WTC11 (cell line): ENCODE measurements around the gene SKAP2. TPM values are rescaled to one million over a fixed set of nuclear protein-coding genes. Genes with fewer than 3 reads are reported as not detected.

Source experiments
- ATAC-seq: fragments of 200-7000 bp; cut with Tn5 transposase; 2 replicates; pipeline ENCODE4 v1.10.0; 2021; ENCODE audit warnings: mild to moderate bottlenecking, moderate library complexity
- CTCF ChIA-PET: fragments of 300-600 bp; sonication (Branson Sonifier 250); formaldehyde crosslinking; loops from one replicate; lab custom pipeline; 2021; ENCODE audit warnings: antibody characterized with exemption; lab: Charles Lee
- POLR2A ChIA-PET: fragments of 350-600 bp; sonication (Branson Sonifier 250); formaldehyde crosslinking; loops from one replicate; lab custom pipeline; 2021; ENCODE audit warnings: antibody characterized with exemption; lab: Charles Lee
- DNase-seq: peaks from one replicate; pipeline ENCODE4 v3.0.0; 2021; ENCODE audit warnings: low spot score
- H3K27ac Mint-ChIP-seq: 2 replicates; pipeline ENCODE4 v1.8.0; 2021; ENCODE audit warnings: mixed read lengths
- H3K27me3 Mint-ChIP-seq: 2 replicates; pipeline ENCODE4 v1.8.0; 2021; ENCODE audit warnings: low read depth, mild to moderate bottlenecking, moderate library complexity, mixed read lengths
- H3K36me3 Mint-ChIP-seq: 2 replicates; pipeline ENCODE4 v1.8.0; 2021; ENCODE audit warnings: mixed read lengths
- H3K4me1 Mint-ChIP-seq: 2 replicates; pipeline ENCODE4 v1.8.0; 2022; ENCODE audit warnings: mixed read lengths
- H3K4me3 Mint-ChIP-seq: 2 replicates; pipeline ENCODE4 v1.8.0; 2021; ENCODE audit warnings: mild to moderate bottlenecking, moderate library complexity, mixed read lengths
- H3K9me3 Mint-ChIP-seq: 2 replicates; pipeline ENCODE4 v1.8.0; 2021; ENCODE audit warnings: mixed read lengths
- ATF1 ChIP-seq: sonication (generic); formaldehyde crosslinking; IDR thresholded peaks from 2 replicates; pipeline ENCODE4 v1.8.1; 2023; ENCODE audit warnings: mild to moderate bottlenecking, moderate library complexity, missing genetic modification reagents
- ETV6 ChIP-seq: sonication (generic); formaldehyde crosslinking; IDR thresholded peaks from 2 replicates; pipeline ENCODE4 v1.8.1; 2022; ENCODE audit warnings: mild to moderate bottlenecking, missing genetic modification reagents
- GRHL2 ChIP-seq: fragments of 250-450 bp; sonication (Bioruptor Pico); IDR thresholded peaks from 2 replicates; pipeline ENCODE4 v1.8.0; 2022; ENCODE audit warnings: mild to moderate bottlenecking, moderate library complexity; ENCODE audit not compliant: insufficient replicate concordance, severe bottlenecking
- SOX15 ChIP-seq: fragments of 250-450 bp; sonication (Bioruptor Pico); IDR thresholded peaks from 2 replicates; pipeline ENCODE4 v1.9.0; 2021; ENCODE audit warnings: mild to moderate bottlenecking
- SP1 ChIP-seq: sonication (generic); formaldehyde crosslinking; conservative IDR thresholded peaks from 2 replicates; pipeline ENCODE4 v1.8.1; 2022; ENCODE audit warnings: missing genetic modification reagents
- ZNF219 ChIP-seq: sonication (generic); formaldehyde crosslinking; IDR thresholded peaks from 2 replicates; pipeline ENCODE4 v1.8.0; 2023; ENCODE audit warnings: missing genetic modification reagents, mild to moderate bottlenecking, borderline replicate concordance
- total RNA-seq: library from RNA; stranded (reverse); gene quantifications from 3 replicates; pipeline ENCODE4 v1.2.3, GENCODE V29; 2021
- TF ChIP-seq, protein P1 (sequence below): sonication (generic); formaldehyde crosslinking; IDR thresholded peaks from 2 replicates; pipeline ENCODE4 v1.8.0; 2022; ENCODE audit warnings: mild to moderate bottlenecking, missing genetic modification reagents
- TF ChIP-seq, protein P2 (sequence below): sonication (generic); formaldehyde crosslinking; IDR thresholded peaks from 2 replicates; pipeline ENCODE4 v1.8.1; 2023; ENCODE audit warnings: mild to moderate bottlenecking, moderate library complexity, missing genetic modification reagents
- TF ChIP-seq, protein P3 (sequence below): sonication (generic); formaldehyde crosslinking; IDR thresholded peaks from 2 replicates; pipeline ENCODE4 v1.8.1; 2022; ENCODE audit warnings: low read depth, missing genetic modification reagents, borderline replicate concordance
- TF ChIP-seq, protein P4 (sequence below): fragments of 250-450 bp; sonication (Bioruptor Pico); IDR thresholded peaks from 2 replicates; pipeline ENCODE4 v1.9.0; 2021; ENCODE audit warnings: mild to moderate bottlenecking
- TF ChIP-seq, protein P5 (sequence below): sonication (generic); formaldehyde crosslinking; IDR thresholded peaks from 2 replicates; pipeline ENCODE4 v1.8.1; 2022; ENCODE audit warnings: mild to moderate bottlenecking, missing genetic modification reagents, moderate library complexity, borderline replicate concordance
- TF ChIP-seq, protein P6 (sequence below): fragments of 250-450 bp; sonication (Bioruptor Pico); IDR thresholded peaks from 2 replicates; pipeline ENCODE4 v1.9.0; 2021; ENCODE audit warnings: moderate library complexity, mild to moderate bottlenecking, inconsistent platforms, borderline replicate concordance
- TF ChIP-seq, protein P7 (sequence below): fragments of 250-450 bp; sonication (Bioruptor Pico); IDR thresholded peaks from 2 replicates; pipeline ENCODE4 v2.1.2; 2022; ENCODE audit warnings: mild to moderate bottlenecking, moderate library complexity

Gene SKAP2
- total RNA-seq, 1 experiment from 2014 or later, result 2.5 TPM

DNA sequence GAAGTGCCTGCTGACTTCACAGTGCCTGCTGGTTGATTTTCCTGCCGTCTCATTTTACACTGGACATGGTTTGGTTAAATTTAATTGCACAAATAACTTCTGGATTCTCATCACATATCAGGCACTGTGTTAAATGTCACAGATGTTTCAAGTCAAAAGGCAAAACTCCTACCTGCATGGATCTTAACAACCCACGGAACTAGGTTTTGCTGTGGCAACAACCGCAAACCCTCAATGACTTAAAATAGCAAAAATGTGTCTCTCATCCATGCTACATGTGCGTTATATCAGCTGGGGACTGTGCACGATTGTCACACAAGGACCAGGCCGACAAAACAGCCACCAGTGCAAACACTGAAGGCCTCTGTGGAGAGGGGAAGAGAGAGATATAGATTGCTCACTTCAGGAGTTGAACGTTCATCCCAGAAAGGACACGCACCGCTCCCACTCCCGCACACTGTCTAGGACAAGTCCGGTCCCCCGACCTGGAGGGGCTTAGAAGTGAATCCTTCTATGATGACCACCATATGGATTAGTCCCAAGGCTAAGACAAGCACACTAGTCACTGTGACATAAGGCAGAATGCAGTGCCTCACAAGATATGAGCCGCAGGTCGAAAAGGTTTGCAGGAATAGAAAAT is 233.3 kb downstream of the SKAP2 start (continued):
- TF ChIP-seq, protein P1, sequence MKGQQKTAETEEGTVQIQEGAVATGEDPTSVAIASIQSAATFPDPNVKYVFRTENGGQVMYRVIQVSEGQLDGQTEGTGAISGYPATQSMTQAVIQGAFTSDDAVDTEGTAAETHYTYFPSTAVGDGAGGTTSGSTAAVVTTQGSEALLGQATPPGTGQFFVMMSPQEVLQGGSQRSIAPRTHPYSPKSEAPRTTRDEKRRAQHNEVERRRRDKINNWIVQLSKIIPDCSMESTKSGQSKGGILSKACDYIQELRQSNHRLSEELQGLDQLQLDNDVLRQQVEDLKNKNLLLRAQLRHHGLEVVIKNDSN (CRISPR knock-in tag), result no peak
- TF ChIP-seq, protein P2, sequence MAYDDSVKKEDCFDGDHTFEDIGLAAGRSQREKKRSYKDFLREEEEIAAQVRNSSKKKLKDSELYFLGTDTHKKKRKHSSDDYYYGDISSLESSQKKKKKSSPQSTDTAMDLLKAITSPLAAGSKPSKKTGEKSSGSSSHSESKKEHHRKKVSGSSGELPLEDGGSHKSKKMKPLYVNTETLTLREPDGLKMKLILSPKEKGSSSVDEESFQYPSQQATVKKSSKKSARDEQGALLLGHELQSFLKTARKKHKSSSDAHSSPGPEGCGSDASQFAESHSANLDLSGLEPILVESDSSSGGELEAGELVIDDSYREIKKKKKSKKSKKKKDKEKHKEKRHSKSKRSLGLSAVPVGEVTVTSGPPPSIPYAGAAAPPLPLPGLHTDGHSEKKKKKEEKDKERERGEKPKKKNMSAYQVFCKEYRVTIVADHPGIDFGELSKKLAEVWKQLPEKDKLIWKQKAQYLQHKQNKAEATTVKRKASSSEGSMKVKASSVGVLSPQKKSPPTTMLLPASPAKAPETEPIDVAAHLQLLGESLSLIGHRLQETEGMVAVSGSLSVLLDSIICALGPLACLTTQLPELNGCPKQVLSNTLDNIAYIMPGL (CRISPR knock-in tag), result no peak
- TF ChIP-seq SP1 (CRISPR knock-in tag), result no peak
- TF ChIP-seq, all 79 proteins: peak for 0

DNA sequence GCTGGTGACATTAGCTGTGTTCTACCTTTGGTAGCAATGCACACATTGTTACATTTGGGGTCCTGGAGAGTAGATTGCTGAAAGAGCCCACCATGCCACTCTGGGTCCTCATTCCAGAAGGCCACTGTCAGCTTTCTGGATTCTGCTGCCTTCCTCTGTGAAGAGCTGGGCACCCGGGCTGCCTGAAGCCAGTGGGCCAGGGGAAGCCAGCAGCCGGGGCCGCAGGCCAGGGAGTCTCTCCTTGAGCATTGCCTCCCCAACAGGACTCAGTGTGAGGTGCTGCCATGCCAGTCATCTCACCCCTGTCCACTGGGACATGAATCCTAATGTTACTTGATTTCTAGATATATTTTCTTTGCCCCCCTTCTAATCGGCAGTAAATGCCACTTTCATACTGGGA is 234.0 kb downstream of the SKAP2 start:
- no peaks in the 10 kb centered on the region; the same call in 1 of the 2 replicates for H3K27me3 Mint-ChIP-seq
- POLR2A ChIA-PET, result no interaction called here
- no peak for ATAC-seq

DNA sequence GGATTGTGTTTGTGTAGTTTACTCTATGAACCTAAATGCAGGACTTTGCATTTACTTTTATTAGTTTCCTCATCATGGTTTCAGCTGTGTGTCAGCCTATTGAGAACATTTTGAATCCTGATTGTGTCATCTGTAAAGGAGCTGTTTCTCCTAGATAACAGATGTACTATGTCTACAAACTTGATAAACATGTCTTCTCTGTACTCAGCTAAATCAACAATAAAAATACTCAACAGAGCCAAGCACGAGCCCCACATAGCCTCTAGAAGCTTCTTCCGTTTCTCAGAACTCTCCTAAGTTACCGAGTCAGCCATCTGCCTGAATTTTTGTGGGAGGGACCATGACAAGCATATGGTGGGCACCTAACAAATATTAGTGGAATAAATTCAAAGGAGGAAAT is 234.7 kb downstream of the SKAP2 start:
- TF ChIP-seq, protein P3, sequence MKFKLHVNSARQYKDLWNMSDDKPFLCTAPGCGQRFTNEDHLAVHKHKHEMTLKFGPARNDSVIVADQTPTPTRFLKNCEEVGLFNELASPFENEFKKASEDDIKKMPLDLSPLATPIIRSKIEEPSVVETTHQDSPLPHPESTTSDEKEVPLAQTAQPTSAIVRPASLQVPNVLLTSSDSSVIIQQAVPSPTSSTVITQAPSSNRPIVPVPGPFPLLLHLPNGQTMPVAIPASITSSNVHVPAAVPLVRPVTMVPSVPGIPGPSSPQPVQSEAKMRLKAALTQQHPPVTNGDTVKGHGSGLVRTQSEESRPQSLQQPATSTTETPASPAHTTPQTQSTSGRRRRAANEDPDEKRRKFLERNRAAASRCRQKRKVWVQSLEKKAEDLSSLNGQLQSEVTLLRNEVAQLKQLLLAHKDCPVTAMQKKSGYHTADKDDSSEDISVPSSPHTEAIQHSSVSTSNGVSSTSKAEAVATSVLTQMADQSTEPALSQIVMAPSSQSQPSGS (CRISPR knock-in tag), result no peak
- TF ChIP-seq, protein P4, sequence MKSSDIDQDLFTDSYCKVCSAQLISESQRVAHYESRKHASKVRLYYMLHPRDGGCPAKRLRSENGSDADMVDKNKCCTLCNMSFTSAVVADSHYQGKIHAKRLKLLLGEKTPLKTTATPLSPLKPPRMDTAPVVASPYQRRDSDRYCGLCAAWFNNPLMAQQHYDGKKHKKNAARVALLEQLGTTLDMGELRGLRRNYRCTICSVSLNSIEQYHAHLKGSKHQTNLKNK (CRISPR knock-in tag), result no peak
- TF ChIP-seq, protein P5, sequence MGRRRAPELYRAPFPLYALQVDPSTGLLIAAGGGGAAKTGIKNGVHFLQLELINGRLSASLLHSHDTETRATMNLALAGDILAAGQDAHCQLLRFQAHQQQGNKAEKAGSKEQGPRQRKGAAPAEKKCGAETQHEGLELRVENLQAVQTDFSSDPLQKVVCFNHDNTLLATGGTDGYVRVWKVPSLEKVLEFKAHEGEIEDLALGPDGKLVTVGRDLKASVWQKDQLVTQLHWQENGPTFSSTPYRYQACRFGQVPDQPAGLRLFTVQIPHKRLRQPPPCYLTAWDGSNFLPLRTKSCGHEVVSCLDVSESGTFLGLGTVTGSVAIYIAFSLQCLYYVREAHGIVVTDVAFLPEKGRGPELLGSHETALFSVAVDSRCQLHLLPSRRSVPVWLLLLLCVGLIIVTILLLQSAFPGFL (CRISPR knock-in tag), result no peak
- TF ChIP-seq ETV6, result no peak
- no peak for TF ChIP-seq ZNF219
- TF ChIP-seq, protein P6, sequence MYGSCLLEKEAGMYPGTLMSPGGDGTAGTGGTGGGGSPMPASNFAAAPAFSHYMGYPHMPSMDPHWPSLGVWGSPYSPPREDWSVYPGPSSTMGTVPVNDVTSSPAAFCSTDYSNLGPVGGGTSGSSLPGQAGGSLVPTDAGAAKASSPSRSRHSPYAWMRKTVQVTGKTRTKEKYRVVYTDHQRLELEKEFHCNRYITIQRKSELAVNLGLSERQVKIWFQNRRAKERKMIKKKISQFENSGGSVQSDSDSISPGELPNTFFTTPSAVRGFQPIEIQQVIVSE (CRISPR knock-in tag), result no peak
- no peak for TF ChIP-seq SOX15 (CRISPR knock-in tag)
- TF ChIP-seq, protein P7, sequence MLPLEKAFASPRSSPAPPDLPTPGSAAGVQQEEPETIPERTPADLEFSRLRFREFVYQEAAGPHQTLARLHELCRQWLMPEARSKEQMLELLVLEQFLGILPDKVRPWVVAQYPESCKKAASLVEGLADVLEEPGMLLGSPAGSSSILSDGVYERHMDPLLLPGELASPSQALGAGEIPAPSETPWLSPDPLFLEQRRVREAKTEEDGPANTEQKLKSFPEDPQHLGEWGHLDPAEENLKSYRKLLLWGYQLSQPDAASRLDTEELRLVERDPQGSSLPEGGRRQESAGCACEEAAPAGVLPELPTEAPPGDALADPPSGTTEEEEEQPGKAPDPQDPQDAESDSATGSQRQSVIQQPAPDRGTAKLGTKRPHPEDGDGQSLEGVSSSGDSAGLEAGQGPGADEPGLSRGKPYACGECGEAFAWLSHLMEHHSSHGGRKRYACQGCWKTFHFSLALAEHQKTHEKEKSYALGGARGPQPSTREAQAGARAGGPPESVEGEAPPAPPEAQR (CRISPR knock-in tag), result no peak
- TF ChIP-seq GRHL2, result no peak
- TF ChIP-seq, protein P2 (CRISPR knock-in tag), result no peak
- TF ChIP-seq ATF1 (CRISPR knock-in tag), result no peak
- Mint-ChIP-seq H3K27me3 (no peaks in the 10 kb centered on the region; the same call in 1 of the 2 replicates), H3K9me3 (peaks cover 3% of the 10 kb centered on the region; the same call in 1 of the 2 replicates), H3K4me3 (no peak overlapping the region), H3K27ac (no peak overlapping the region), H3K36me3 (no peaks in the 10 kb centered on the region), H3K4me1 (no peaks in the 10 kb centered on the region)
- ATAC-seq (no peak), DNase-seq (no peak)
- POLR2A ChIA-PET, result no interaction called here
- CTCF ChIA-PET, result no interaction called here

More for the DNA sequence above, 234.0 kb downstream of the SKAP2 start:
- Mint-ChIP-seq H3K27ac (no peak overlapping the region), H3K4me3 (no peak overlapping the region), H3K36me3 (no peaks in the 10 kb centered on the region)
- CTCF ChIA-PET, result no interaction called here
- no peak for DNase-seq
- TF ChIP-seq, protein P5 (CRISPR knock-in tag), result no peak
- TF ChIP-seq, all 79 proteins: peak for 0
- no peaks in the 10 kb centered on the region for H3K4me1 Mint-ChIP-seq
- H3K9me3 Mint-ChIP-seq, result peaks cover 3% of the 10 kb centered on the region; the same call in 1 of the 2 replicates
